ENCODE measurements around the gene KCND1.

KCND1 gene

DNA sequence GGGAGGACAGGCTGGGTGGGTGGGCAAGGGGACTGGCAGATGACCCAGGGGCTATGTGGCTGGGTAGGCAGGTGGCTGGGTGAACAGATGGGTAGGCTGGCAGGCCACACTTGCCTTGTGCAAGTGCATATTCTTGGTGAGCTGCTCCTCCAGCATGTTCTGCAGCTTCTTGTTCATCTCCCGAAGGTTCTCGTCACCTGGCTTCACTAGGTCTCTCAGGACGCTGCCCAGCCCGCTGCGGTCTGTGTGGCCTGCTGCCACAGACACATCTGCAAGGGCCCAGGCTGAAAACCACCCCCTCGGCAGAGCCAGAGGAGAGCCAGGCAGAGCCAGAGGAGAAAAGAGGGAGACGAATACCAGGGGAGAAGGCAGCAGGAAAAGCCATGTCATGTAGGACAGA lies 3.4 kb upstream of the KCND1 start:
- no peak for DNase-seq (ENCODE audit: low read depth in 2 of 3, low spot score in 1 of 3)

DNA sequence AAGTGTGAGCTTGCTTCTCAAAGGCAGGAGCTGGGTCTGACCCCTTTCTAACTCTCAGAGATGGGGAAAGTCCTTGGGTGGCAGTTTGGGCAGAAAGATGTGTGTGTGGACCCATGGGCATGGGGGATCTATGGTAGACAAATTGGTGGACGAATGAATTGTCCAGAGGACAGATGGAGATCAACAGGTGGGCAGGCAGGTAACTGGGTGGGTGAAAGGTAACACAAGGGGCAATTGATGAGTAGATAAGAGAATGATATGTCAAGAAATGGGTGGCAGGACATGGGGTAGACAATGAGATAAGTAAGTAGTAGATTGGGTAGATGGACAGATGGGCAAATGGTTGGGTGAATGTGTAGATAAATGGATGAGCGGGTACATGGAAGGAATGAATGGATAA lies 2.9 kb upstream of the KCND1 start:
- no peak for DNase-seq (ENCODE audit: low read depth in 2 of 3, low spot score in 1 of 3)

DNA sequence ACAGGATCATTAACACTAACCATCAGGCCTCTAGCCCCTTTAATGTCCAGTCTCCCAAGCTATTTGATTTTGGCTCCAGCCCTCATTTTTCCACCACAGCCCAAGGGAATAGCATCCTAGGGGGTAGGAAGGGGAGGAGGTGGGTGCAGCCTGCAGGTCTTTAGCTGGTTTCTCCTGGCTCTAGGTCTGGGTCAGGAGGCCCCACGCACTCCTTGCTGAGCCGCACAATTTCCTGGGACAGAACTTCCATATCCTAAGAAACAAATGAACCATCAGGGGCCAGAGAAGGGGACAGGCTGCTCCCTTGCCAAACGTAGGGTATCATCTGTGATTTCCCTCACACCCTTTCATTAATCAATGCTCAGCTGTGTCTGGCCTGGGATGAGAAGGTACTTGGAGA lies 2.4 kb upstream of the KCND1 start:
- DNase-seq (ENCODE audit: low read depth in 2 of 3, low spot score in 1 of 3) = no peak

DNA sequence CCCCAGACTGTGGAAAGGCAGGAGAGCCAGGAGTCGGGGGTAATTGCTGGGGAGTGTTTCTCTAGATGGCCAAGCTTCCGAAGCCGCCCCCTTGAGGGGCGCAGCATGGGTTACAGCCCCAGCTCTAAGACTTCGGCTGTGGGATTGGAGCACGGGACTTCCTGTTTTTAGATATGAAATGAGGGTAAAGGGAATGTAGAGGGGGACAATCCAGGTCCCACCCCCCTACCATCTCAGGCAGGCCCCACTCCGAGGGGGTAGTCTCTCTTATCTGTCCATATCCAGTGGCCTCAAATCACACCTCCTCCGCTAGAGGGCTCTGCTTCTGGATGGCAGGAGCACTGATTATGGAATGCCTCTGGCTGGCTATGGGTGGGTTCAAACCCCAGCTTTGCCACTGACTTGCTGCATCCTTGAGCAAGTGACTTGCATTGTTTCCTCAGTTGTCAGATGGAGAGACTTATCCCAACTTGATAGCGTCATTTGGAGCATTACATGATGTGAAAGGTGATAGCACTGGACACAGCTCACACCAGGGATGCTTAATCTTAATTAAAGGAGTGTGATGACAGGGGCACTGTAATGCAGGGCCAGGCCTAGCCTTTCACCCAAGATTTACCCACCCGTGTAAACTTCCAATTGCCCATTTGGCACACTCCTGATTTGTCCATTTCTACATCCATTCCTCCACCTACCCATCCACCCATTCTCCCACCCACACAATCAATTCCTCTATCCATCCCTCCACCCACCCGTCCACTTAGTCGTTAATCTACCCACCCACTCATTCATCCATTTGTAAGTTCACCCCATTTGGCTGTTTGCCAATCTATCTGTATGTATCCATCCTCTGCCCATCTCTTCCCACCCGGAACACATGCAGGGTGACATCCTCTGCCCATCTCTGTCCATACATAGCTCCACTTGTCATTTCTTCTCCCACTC lies 848 bp upstream of the KCND1 start:
- peak in 1 of 3 donors; percentile 30 for DNase-seq (ENCODE audit: low read depth in 2 of 3, low spot score in 1 of 3)

DNA sequence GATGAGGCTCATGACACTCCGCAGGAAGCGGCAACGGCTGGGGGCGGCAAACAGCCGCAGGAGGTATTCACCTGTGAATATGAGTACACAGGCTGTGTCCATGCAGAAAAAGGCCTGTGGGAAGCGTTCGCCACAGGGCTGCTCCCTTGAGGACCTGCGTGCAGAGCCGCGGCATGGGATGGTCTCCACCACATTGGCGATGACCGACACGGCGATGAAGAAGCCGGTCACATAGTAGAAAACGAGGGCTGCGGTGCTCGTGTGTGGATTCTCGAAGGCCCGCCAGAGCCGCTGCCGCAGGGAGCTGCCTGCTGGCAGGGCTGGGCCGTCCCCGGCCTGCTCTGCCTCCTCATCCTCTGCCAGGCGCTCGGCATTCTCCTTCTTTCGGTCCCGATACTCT lies 2.2 kb downstream of the KCND1 start:
- no peak for DNase-seq (ENCODE audit: low read depth in 2 of 3, low spot score in 1 of 3)

DNA sequence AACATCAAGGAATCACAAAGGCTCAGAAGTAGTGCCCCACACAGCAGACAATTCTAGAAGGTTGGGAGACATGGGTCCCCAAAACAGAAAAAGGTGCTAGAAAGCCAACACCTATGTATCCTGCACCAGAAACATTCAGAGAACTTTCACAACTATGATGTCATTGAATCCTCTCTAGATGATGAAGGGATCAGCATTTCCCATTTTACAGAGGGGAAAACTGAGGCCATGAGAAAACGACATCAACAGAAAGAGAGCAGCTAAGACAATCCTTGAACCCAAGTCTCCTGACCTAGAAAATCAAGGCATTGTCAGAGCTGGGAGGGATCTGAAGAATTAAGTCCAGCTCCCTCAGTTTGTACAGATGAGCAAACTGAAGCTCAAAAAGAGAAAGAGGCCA lies 3.3 kb downstream of the KCND1 start:
- no peak for DNase-seq (ENCODE audit: low read depth in 2 of 3, low spot score in 1 of 3)

DNA sequence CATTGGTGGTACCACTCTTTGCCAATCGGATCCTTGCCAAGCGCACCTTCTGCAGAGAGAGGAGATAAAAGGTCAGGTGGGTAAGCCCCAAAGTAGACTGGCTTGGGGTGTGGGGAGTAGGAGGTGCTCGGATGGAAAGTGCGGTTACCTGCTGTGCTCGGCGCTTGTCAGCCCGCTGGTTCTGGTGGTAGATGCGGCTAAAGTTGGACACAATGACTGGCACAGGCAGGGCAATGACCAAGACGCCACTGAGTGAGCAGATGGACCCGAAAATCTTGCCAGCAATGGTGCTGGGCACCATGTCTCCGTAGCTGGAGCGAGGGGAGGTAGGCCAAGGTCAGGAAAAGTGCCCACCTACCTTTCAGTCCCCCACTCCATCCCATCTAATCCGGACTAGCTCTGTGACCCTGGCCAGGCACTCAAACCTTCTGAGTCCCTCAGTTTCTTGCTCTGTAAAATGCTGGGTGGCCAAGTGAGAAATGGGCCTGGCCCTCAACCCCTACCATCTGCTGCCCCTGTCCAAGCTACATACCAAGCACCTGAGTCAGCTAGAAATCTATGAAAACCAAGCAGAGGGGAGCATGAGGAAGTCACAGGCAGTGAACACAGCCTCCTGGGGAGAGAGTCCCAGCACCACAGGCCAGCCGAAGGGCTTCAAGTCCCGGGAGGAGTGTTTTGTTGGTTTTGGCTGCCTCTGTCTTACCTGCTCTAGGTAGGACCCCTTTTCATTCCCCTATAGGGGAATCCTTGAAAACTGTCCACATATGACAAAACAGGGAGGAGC lies 4.7 kb downstream of the KCND1 start:
- DNase-seq (ENCODE audit: low read depth in 2 of 3, low spot score in 1 of 3) = no peak

DNA sequence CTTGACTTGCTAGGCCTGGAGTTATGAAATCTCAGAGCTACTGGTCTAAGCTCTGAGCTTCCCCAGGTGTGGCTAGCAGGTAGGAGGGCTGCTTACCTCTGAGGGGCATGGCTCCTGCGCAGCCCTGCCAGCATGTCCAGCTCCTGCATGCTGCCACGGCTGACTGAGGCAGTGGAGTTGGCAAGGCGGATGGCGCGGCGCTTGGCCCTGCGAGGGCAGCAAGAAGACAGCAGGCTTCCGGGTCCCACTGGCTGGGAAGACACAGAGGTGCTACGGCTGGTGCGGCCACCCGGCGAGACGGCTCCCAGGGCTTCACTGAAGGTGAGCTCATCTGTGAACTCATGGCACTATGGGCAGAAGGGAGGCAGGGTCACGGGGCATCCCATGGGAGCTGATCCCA lies 5.7 kb downstream of the KCND1 start:
- no peak for DNase-seq (ENCODE audit: low read depth in 2 of 3, low spot score in 1 of 3)

DNA sequence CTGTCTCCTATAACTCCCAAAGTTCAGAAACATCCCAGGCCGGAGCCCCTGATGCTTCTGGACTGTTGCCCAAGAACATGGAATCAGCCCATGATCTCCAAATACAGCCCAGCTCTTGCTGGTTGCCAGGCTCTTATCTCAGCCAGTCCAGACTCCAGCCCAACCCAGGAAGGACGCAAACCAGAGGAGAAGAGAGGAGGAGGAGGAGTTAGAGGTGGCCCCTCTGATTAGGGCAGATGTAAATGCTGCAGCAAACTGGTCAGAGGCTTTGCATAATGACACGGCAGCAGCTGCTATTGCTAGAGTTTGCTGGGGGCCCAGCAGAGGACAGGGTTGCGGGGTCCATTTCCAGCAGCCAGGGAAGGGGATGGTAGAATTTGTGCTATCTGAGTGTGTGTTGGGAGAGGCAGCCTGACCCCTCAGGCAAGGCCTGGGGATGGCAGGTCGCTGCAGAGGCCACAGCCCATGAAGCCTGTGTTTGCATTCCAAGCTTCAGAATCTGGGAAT lies 10.0 kb downstream of the KCND1 start:
- DNase-seq (ENCODE audit: low read depth in 2 of 3, low spot score in 1 of 3) = no peak

DNA sequence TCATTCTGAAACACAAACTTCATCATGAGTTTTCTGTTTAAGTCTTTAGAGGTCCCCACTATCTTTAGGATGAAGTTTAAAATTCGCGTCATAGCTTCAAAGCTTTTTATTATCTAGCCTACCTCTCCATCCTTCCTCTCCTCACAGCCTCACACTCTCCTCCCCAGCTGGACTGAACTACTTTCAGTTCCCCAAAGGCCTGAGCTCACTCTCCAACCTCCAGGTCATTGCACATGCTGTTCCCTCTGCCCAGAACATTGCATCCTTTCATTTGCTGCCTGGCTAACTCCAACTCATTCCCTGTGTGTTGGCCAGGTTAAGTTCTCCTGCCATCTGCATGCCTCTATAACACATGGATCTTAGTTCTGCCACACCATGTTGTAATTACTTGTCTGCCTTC lies 11.4 kb downstream of the KCND1 start:
- no peak for DNase-seq (ENCODE audit: low read depth in 2 of 3, low spot score in 1 of 3)

DNA sequence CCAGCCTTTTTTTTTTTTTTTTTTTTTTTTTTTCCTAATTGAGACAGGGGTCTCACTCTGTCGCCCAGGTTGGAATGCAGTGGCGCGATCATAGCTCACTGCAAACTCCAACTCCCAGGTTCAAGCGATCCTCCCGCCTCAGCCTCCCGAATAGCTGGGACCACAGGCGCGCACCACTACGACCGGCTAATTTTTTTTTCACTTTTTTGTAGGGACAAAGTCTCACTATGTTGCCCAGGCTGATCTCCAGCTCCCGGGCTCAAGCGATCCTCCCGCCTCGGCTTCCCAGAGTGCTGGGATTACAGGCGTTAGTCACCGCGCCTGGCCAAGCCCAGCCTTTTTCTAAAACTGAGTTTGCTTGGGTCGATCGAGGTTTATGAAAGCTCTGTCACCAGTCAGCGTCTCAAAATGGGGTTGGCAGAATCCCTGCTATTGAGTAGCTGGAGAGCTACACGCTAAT lies 13.0 kb downstream of the KCND1 start:
- no peak for DNase-seq (ENCODE audit: low read depth in 2 of 3, low spot score in 1 of 3)

DNA sequence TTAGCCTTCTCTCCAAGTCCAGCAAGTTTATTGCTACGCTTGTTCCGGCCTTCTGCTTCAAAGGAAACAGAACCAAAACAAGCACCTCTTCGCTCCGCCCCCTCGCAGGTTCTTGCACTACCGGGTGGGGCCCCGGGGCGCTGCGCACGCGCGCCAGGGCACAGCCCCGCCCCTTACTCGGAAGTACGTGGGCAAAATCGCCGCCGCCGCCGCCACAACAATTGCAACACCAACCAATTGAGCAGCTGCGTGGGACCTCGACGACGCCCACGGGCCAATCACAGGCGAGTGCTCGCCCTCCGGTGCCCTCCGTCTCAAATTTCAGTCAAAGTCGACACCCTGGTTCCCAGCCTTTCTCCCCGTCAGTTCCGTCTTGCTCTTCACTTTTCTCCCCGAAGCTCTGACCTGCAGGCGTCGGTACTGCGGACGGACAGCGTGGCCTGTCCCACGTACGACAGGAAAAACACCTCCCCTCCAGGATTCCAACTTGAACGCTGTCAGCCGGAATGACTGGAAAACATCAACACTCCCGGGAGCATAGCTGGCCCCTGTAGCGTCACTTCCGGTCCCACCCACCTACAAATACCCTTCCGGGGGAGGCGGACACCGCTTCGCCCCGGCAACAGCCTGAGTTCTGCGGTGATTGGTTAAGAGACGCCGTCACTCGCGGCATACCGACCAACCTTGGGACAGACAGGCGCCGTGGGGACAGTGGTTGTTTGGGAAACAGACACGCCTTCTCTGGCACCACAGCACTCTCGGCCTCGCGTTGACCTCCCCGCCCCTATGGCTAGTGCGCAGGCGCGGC lies 13.6 kb downstream of the KCND1 start:
- peak; percentile 75 to 88 (median 87) for DNase-seq (ENCODE audit: low read depth in 2 of 3, low spot score in 1 of 3)

DNA sequence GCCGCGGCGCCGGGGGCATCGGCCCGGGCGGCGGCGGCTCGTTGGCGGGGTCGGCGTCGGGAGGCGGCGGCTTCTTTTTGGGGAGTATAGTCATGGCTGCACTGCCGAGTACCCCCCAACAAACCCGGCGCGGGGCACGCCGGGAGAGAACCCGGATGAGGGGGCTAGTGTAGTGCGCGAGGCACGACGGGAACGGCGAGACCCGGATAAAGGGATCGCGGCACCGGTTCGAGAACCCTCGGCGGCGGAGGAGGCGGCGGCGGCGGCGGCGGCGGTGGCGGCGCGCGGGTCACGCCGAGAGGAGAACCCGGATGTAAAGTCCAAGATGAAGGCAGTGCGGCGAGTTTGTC lies 14.2 kb downstream of the KCND1 start, which contains the start of gene OTUD5:
Gene OTUD5 (minus strand): TSS at position 131 of the 350 bp plus-strand sequence. CDS start 37 bp downstream, at position 94.
- peak in 2 of 3 donors; percentile 51 to 62 for DNase-seq (ENCODE audit: low read depth in 2 of 3, low spot score in 1 of 3)

DNA sequence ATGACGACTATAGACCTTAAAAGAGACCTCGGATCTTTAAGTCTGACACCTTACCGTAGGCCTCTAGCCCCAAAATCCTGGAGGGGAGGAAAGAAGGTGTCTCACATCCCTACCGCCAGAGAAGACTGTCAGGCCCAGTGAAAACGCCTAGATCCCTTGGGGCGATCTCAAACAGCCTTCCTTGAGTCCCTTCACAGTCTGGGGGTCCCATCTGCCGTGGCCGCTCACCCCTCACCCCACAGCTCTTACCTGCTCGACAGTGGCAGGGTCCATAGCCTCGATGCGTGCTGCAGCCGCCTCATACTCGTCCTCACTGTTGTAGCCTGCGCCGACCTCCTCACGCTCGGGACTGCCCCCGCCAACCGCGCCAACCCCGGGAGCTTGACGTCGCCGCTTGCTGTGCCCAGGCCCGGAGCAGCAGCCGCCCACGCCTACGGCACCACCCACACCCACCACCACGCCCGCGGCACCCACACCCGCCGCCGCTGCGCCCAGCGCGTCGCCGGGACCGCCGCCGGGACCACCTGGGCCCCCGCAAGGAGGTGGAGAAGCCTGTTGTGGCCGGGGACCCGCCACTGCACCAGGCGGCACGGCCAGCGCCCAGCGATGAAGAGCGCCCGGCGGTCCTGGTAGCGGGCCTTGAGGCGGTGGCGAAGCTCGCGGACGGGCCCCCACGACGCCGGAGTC lies 14.8 kb downstream of the KCND1 start:
- no peak for DNase-seq (ENCODE audit: low read depth in 2 of 3, low spot score in 1 of 3)

DNA sequence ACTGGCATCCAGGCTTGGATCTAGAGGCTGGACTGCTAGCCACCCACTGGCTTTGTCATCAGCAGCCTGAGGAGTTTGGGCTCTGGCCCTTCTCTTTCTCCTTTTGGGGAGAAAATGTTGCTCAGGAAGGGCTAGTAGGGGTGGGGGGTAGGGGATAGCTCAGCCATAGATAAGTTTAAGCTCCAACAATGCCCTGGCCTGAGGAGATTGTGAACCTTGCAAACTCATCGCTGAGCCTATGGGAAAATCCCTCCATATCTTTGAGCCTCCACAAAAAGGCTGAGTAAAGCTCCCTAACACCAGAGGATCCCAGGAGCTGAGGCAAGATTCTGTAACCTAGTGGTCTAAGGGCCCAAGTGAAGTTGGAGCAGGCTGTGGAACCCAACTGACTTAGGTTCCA lies 23.1 kb downstream of the KCND1 start:
- DNase-seq (ENCODE audit: low read depth in 2 of 3, low spot score in 1 of 3) = no peak

DNA sequence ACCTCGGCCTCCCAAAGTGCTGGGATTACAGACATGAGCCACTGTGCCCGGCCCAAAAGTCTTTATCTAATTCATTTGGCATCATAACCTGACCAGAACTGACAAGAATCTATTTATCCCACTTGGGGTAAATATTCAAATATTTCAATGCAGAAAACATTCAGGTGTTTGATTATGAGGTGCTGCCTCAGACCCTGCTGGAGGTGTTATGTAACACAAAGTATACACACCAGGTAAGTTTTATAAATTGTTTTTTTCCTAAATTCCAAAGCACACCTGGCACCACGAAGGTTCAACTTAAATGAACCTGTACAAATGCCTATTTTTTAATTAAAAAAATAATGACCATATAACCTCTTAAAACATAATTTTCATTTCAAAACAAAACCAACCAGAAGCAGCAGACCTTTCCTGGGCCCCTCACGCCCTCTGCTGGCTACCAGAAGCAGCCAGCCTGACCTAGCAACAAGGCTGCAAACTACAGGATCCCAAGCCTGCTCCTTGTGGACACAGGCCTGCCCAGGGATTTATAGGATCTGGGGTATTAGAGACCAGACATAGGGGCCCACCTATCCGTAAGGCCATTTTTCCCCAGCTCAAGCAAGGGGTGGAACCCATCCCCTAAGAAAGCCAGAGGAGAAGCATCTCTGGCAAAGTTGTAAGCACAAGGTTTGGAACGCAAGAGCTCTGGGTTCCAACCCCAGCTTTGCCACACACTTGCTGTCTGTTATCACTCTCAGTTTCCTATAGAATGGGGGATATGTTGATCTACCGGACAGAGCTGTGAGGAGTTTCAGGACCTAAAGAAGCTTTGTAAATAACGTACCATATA lies 25.9 kb downstream of the KCND1 start:
- DNase-seq (ENCODE audit: low read depth in 2 of 3, low spot score in 1 of 3) = no peak

DNA sequence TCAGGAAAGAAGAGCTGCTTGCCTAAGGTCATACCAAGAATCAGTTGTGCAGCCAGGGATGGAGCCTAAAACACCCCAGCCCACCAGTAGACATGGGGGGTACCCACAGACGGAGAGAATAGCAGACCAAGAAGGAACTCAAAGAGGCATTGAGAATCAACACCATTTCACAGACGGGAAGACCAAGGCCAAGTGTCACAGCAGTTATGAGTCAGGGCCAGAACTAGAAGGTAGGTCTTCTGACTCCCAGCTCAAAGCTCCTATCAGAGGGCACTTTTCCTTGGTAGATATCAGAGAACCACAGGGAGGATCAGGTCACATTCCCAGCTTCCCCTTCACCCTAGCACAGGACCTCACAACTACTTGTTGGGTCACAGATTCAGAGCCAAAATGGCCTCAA lies 28.7 kb downstream of the KCND1 start:
- DNase-seq (ENCODE audit: low read depth in 2 of 3, low spot score in 1 of 3) = no peak

DNA sequence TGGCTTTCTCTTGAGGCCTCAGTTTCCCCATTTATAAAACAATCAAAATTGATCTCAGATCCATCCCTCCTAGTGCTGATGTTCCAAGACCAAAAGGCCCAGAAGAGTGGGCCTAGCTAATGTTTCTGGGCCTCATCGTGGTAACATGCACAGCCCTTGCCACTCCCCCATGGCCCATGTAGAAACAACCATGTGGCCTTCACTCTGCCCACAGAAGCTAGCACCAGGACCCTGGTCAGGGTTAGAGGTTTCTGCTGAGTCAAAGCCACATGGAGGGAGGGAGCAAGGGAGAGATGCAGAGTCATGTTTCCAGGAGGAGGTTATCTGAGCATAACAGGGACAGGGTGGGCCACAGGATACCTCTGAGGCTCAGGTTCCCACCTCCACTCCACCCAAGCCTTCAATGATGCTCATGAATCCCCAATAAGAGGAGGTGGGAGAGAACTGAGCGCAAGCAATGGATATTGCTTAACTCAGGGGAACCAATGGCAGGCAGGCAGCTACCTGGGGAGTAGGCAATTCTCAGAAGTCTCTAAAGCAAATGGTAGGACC lies 31.2 kb downstream of the KCND1 start:
- DNase-seq (ENCODE audit: low read depth in 2 of 3, low spot score in 1 of 3) = no peak

DNA sequence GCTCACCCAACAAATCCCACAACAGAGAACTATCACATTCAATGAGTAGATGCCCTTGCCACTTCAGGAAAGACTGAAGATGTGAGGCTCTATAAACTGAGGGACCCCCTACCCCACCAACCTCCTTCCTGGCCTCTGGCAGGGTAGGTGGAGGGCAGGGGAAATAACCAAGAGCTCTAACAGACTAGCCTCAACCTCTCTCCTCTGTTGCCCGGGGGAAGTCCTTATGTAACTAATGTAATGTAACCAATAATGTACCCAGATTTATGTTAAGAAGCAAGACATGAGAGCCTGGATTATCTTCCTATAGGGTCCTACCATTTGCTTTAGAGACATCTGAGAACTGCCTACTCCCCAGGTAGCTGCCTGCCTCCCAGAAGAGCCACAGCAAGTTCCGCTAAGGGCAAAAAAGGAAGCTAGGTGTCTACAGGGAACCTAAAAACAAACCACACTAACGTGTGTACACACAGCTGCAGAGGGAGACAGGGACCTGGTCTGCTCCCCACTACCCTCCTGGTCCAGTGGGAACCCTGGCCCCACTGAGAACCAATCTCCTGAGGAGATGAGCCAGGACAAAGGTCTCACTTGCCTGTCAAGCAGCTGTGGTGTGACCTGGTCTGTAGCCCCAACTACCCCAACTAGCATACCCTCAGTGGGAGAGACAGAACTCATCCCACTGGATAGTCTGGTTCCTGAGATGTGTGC lies 32.0 kb downstream of the KCND1 start:
- no peak for DNase-seq (ENCODE audit: low read depth in 2 of 3, low spot score in 1 of 3)
